Stomach (tissue), 9 donors: ENCODE results near the gene PIEZO2. TPM values are rescaled to one million over a fixed set of nuclear protein-coding genes. Genes with fewer than 3 reads are reported as not detected.

ENCODE experiments used
- DNase-seq, 2 donors: peaks; one replicate each; pipeline versions ENCODE4 v3.0.0 to v3.0.0-alpha.2; 2013 to 2019
- H3K27ac ChIP-seq, 5 donors: fragments of 200-600 bp in 4 of 5; sonication (generic) in 4 of 5; one replicate each; pipeline ENCODE4 v1.5.1; 2013 to 2019; ENCODE audit warnings: mild to moderate bottlenecking in 1 of 5, moderate library complexity in 1 of 5
- H3K27me3 ChIP-seq, 3 donors: fragments of 200-600 bp; sonication (generic); one replicate each; pipeline ENCODE4 v1.5.1; 2017 to 2019; ENCODE audit warnings: mixed run types in 1 of 3
- H3K36me3 ChIP-seq, 4 donors: fragments of 200-600 bp; sonication (generic); 1 replicate in 3 of 4; 2 replicates in 1 of 4; pipeline ENCODE4 v1.5.1; 2016 to 2019
- H3K4me1 ChIP-seq, 4 donors: fragments of 200-600 bp; sonication (generic); one replicate each; pipeline ENCODE4 v1.5.1; 2016 to 2019
- H3K4me3 ChIP-seq, 4 donors: fragments of 200-600 bp; sonication (generic) in 3 of 4; one replicate each; pipeline ENCODE4 v1.5.1; 2016 to 2019; ENCODE audit warnings: mild to moderate bottlenecking in 1 of 4
- H3K9me3 ChIP-seq, 4 donors: fragments of 200-600 bp; sonication (generic); one replicate each; pipeline ENCODE4 v1.5.1; 2016 to 2019
- CTCF ChIP-seq, 7 experiments: fragments of 450-650 bp in 4 of 7; fragments of 200-600 bp in 3 of 7; sonication (generic) in 3 of 7; IDR thresholded peaks; one replicate each; pipeline ENCODE4 v1.5.1; 2016 to 2019; ENCODE audit warnings: antibody characterized with exemption in 7 of 7, control low read depth in 2 of 7, mild to moderate bottlenecking in 1 of 7
- EP300 ChIP-seq: sonication (generic); formaldehyde crosslinking; IDR thresholded peaks from one replicate; pipeline ENCODE4 v1.6.1; 2017; ENCODE audit warnings: antibody characterized with exemption
- POLR2A ChIP-seq, 4 donors: fragments of 450-650 bp; IDR thresholded peaks; one replicate each; pipeline ENCODE4 v1.6.1; 2016; ENCODE audit warnings: antibody characterized with exemption in 4 of 4, control low read depth in 2 of 4, mild to moderate bottlenecking in 1 of 4, moderate library complexity in 1 of 4
- POLR2AphosphoS5 ChIP-seq, 3 donors: sonication (generic); formaldehyde crosslinking; IDR thresholded peaks; one replicate each; pipeline ENCODE4 v1.6.1; 2016; ENCODE audit warnings: antibody characterized with exemption in 3 of 3
- WGBS, 5 donors: extraction: QIAGEN DNeasy Blood & Tissue Kit in 3 of 5; methylation state at CpG; one replicate each; pipeline versions ENCODE4 v1.1.5 to v1.1.7; 2013 to 2018; 5-methylcytosine and 5-hydroxymethylcytosine counted together
- intact Hi-C: fragments of 100-400 bp; cut with DNase I; formaldehyde crosslinking; loops from one replicate; pipeline ENCODE4 v1.15.1; 2023; ENCODE audit warnings: low total_unique reads
- polyA plus RNA-seq, 3 donors: library from polyadenylated mRNA; stranded (reverse); fragments of 200-250 nt; gene quantifications; one replicate each; pipeline ENCODE4 v1.2.3, GENCODE V29; 2013
- total RNA-seq, 5 donors: library from RNA; depleted of rRNA; stranded (reverse); fragments of >200 nt; gene quantifications; one replicate each; pipeline versions ENCODE4 v1.1.0 to v1.2.3, GENCODE V29; 2014 to 2016
- donor health status: healthy with polysubstance abuse.
- donor health status: Bipolar disorder and iron deficiency.
- donor health status: healthy.

The PIEZO2 gene
- total and polyA plus RNA-seq, 8 donors = 0.30 to 45.3 (median 2.5) TPM

GRCh38 chr18:11091746-11092145 is 57.6 kb downstream of the PIEZO2 start:
- TF ChIP-seq CTCF (IDR thresholded peaks at IDR 0.05) (no peak), EP300 (no peak), POLR2AphosphoS5 (IDR thresholded peaks at IDR 0.05) (no peak), POLR2A (IDR thresholded peaks at IDR 0.05) (no peak)
- intact Hi-C loops = no loop called here
- H3K9me3 ChIP-seq = no peaks in the 10 kb centered on the region
- H3K27me3 ChIP-seq = peaks cover 0 to 3% (median 0%) of the 10 kb centered on the region in 3 donors
- WGBS, 5 donors = 67 to 83% (median 80%) methylated on average over 6 of the region's 6 CpGs
- no peak for DNase-seq
- no peak overlapping the region for H3K27ac ChIP-seq
- H3K36me3 ChIP-seq = no peaks in the 10 kb centered on the region
- H3K4me3 ChIP-seq = no peak overlapping the region
- no peaks in the 10 kb centered on the region for H3K4me1 ChIP-seq

- 33 to 50% (median 41%) methylated on average over 9 of the region's 9 CpGs for WGBS, 5 donors
- intact Hi-C loops = no loop called here
- Histone ChIP-seq H3K9me3 (no peaks in the 10 kb centered on the region), H3K4me1 (no peaks in the 10 kb centered on the region), H3K36me3 (no peaks in the 10 kb centered on the region), H3K27me3 (no peaks in the 10 kb centered on the region), H3K4me3 (no peak overlapping the region), H3K27ac (no peak overlapping the region)
- DNase-seq = peak in 1 of 2 donors; percentile 39
- TF ChIP-seq POLR2AphosphoS5 (IDR thresholded peaks at IDR 0.05) = no peak
- TF ChIP-seq EP300 = no peak
- no peak for TF ChIP-seq CTCF (IDR thresholded peaks at IDR 0.05)
- no peak for TF ChIP-seq POLR2A (IDR thresholded peaks at IDR 0.05)
Measured at GRCh38 chr18:11089931-11090715, 59.2 kb downstream of the PIEZO2 start.

- intact Hi-C loops = no loop called here
- no peak for TF ChIP-seq POLR2AphosphoS5 (IDR thresholded peaks at IDR 0.05)
- TF ChIP-seq CTCF (IDR thresholded peaks at IDR 0.05) = no peak
- no peak for TF ChIP-seq EP300
- no peak for TF ChIP-seq POLR2A (IDR thresholded peaks at IDR 0.05)
Measured at GRCh38 chr18:11081009-11081532, 68.3 kb downstream of the PIEZO2 start.

GRCh38 chr18:11078491-11078890 is 70.9 kb downstream of the PIEZO2 start:
- TF ChIP-seq CTCF (IDR thresholded peaks at IDR 0.05) = no peak
- Histone ChIP-seq H3K36me3 (no peaks in the 10 kb centered on the region), H3K27me3 (no peaks in the 10 kb centered on the region), H3K27ac (no peak overlapping the region), H3K4me1 (no peaks in the 10 kb centered on the region), H3K4me3 (no peak overlapping the region), H3K9me3 (no peaks in the 10 kb centered on the region)
- DNase-seq = peak in 1 of 2 donors; percentile 31
- WGBS, 5 donors = 66 to 76% (median 73%) methylated on average over 4 of the region's 4 CpGs
- intact Hi-C loops = no loop called here

More at GRCh38 chr18:11081009-11081532, 68.3 kb downstream of the PIEZO2 start:
- Histone ChIP-seq H3K4me1 (no peaks in the 10 kb centered on the region), H3K4me3 (no peak overlapping the region), H3K36me3 (no peaks in the 10 kb centered on the region), H3K27me3 (no peaks in the 10 kb centered on the region), H3K9me3 (no peaks in the 10 kb centered on the region), H3K27ac (no peak overlapping the region)
- no peak for DNase-seq
- 75 to 88% (median 83%) methylated on average over 2 of the region's 2 CpGs for WGBS, 5 donors
